GM21717 (cell line): Measurements from ENCODE around the gene XYLB.

Experiments
- ATAC-seq: cut with Tn5 transposase; IDR thresholded peaks from one replicate; pipeline ENCODE4 v1.9.1; 2021; ENCODE audit warnings: mild to moderate bottlenecking, moderate library complexity; ENCODE audit not compliant: unreplicated experiment

Gene XYLB

GRCh38 chr3:38361496-38361895 lies 14.9 kb downstream of the XYLB start:
- ATAC-seq, result no peak

DNA sequence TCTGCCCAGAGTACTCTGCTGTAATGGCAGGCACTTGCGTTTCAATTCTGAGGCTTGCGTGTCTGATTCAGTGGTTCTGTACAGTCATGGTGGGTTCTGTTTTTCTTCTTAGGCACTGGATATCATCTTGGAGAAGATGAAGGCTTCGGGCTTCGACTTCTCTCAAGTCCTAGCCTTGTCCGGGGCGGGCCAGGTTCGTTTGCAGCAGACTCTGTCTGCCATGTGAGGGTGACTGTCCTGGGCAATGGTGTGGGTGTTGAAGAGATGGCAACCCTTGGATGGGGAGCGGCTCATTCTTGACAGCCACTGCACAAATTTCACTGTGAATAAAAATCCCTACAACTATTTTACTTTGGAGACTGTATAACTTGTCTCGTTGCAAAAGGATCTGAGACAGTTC lies 16.2 kb downstream of the XYLB start:
- ATAC-seq, result no peak

DNA sequence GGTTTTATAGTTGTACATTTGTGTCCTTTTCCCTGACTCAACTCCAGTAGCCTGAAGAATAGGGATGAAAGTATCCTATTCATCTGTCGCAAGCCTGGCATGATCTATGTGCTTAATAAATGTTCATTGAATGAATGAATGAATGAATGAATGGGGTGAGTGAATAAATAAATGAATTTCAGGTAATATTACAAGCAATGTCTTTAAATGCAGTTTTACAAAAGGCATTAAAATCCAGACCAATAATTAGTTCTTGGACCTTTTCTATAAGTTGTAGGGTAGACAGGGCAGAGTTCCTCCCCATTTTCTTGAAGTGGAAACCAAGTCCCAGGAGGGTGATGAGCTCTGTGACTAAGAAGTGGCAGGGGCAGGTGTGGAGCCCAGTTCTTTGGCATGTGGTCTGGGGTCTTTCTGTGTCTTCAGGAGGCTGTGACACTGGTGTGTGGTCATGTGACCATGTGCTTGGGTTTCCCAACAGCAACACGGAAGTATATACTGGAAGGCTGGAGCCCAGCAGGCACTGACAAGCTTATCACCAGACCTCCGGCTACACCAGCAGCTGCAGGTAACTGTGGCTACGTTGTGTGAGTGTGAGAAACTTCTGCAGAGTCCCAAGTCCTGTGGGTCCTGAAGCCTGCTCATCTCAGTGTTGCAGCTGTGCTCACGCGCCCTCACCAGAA lies 18.3 kb downstream of the XYLB start:
- no peak for ATAC-seq

DNA sequence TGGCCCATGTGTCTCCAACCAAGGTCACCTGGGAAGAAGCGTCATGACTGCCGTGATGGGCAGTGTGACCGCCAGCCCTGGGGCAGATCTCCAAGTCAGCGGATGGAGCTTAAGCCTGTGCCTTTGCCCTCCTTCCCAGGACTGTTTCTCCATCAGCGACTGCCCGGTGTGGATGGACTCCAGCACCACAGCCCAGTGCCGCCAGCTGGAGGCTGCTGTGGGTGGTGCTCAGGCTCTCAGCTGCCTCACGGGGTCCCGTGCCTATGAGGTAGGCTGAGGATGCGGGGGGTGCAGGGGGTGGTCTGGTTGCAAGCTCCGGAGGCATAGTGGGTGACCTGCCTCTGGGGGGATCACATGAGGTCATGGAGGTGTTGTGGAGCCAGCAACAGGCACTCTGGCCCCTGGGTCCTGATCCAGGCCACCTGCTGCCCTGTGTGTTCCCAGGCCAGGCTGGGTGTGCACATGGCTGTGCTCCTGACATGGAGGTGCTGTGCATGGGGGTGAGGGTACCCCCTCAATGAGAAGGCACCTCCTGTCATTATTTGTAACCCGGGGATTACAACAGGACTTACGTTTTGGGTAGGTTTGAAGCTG lies 19.0 kb downstream of the XYLB start:
- no peak for ATAC-seq

DNA sequence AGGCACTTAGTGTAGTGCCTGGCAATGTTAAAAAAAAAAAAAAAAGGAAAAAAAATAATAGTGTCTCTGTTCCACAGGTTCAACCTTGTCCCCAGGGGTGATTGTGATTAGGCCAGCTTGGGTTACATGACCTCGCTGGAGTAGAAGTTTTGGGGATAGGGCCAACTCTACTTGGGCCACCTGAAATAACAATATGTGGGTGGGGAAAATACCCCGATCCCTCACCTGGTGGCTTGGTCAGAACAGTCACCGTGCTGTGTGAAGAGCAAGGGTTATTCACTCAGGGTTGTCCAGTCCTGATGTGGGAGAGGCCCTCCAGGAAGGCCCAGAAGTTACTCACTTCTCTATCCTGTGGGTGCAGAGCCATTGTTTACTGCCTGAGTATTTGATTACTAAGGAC lies 19.5 kb downstream of the XYLB start:
- ATAC-seq, result no peak

GRCh38 chr3:38367779-38368178 lies 21.2 kb downstream of the XYLB start:
- no peak for ATAC-seq

DNA sequence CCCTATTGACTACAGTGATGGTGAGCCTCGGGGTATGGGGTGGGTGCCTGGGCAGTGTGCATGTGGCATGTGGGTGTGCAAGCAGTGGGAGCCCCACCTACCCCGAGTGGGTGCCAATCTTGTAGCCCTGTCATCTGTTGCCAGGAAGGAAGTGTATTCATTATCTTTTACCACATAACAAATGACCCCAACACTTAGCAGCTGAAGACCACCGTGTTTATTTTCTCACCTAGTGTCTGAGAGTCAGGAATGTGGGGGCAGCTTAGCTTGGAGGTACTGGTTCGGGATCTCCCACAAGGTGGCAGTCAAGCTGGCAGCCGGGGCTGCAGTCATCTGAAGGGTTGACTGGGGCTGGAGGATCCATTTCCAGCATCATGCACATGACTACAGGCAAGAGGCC lies 21.7 kb downstream of the XYLB start:
- ATAC-seq, result no peak

- no peak for ATAC-seq
Measured at GRCh38 chr3:38369186-38369585, 22.6 kb downstream of the XYLB start.

- no peak for ATAC-seq
Measured at GRCh38 chr3:38370149-38370548, 23.6 kb downstream of the XYLB start.

DNA sequence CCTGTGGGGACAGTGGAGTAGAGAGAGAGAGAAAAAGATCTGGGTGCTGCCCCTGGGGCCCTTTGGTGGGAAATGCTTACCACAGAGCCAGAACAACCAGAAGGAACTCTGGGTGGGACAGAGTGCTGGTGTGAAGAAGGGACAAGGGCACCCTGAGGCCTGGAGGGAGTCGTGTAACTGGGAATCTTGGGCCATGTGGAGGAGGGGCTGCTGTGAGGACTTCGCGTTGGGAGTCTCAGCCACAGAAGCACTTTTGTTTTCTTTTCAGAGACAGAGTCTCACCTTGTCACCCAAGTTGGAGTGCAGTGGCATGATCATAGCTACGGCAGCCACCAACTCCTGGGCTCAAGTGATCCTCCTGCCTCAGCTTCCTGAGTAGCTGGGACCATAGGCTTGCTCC lies 24.3 kb downstream of the XYLB start:
- ATAC-seq, result no peak

- ATAC-seq, result no peak
Measured at GRCh38 chr3:38371541-38372213, 25.1 kb downstream of the XYLB start.

DNA sequence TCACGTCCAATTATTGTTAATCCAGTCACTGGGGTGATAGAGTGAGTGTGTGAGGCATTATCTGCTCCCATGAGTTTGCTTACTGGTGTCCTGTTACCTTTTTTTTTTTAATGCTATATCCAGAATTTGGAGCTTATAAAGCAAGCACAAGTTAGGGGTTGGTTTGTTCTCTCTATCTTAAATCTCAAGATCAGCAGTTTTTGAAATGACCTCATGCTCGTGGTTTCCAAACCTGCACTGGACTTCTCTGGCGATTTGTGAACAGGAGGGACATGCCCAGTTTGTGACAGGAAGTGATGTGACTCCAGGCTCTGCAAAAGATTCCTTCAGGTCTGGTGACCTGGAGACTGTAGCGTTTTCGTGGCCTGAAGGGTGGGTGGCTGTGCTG lies 25.6 kb downstream of the XYLB start:
- ATAC-seq, result no peak

- ATAC-seq, result no peak
Measured at GRCh38 chr3:38374221-38374620, 27.6 kb downstream of the XYLB start.

DNA sequence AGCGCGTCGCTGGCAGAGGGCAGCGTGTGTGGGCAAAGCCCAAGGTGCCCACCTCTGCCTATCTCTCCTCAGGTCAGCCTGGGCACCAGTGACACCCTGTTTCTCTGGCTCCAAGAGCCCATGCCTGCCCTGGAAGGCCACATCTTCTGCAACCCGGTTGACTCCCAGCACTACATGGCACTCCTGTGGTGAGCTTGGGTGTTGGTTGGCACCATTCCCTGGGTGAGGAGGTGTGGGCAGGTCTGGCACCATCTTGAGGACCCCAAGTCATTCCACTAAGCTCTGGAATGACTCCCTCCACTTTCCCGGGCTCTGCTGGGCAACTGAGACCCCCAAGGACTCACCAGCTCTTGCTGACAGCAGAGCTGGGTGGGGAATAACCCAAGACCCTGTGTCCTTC lies 28.5 kb downstream of the XYLB start:
- ATAC-seq, result no peak

DNA sequence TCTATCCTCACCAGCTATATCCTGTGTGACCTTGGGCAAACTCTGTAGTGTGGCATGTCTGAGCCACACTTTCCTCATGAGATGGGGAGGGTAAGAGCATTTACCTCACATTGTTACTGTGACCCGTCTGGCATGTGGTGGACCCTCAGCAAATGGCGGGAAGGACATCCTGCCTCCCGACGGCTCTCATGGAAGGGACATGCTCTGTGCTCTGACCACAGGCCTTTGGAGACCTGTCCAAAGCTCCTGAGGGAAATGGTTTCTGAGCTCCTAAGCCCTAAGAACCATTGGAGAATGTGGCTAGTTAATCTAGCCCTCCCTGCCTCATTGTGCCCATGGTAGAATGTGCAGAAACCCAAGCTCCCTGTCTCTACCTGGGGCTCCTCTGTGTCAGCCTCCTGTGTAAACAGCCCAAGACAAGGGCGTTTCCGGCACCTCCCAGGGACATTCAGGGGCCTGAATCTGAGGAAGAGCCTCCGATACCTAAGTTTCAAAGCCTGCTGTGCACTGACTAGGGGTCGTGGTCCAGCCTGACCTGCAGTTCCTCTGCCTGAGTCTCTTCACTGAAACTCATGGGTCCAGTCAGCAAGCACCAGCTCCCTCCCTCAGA lies 29.0 kb downstream of the XYLB start:
- ATAC-seq, result no peak

DNA sequence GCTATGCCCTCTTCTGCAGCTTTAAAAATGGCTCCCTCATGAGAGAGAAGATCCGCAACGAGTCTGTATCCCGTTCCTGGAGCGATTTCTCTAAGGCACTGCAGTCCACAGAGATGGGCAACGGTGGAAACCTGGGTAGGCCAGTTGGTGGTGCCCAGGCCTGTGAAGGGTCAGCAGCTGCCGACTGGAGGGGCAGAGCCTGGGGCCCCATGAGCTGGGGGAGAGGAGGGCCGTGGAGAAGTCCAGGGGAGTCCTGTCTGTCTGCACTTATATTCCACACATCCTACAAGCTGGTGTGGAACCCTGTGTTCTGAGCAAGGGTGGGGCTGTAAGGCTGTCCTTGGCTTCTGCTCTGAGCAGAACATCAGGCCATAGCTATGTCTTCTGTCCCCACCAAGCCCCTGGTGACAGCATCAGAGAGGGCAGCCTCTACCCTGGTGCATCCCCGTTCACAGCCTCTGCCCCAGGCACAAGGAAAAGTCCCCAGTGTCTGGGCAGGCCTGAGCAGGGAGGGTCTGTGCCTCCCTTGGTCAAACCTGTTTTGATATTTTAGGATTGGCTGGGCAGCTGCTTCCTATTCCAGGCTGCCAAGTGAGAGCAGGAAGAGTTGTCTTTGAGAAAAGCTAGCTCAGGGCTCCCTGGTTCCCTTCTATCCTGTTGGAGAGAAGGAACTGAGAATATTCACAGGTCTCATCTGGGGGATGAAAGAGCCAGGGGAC lies 29.7 kb downstream of the XYLB start:
- no peak for ATAC-seq

- no peak for ATAC-seq
Measured at GRCh38 chr3:38379201-38379770, 32.7 kb downstream of the XYLB start.

DNA sequence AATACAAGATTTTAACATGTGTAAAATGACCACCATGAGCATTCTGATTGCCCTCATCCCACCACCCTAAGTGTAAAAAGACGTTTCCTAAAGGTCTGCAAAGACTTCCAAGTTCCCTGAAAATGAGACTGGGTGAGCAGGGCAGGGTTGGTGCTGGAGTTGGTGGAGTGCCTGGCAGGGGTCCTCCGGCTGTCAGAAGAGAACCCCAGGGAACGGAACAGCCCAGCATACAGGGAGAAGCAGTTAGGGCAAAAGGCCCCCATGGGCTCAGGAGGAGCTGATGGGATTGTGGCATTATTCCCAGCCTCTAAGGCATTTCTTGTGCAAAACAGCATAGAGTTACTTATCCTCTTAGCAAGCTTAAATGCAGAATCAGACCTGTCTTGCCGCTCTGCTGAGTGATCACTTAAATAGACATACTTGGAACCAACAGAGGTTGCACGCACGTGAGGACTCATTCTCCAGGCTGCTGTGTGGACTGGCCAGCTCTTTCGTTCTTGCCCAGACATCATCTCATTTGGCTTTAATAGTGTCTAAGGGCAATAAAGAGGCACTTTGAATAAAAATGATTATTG lies 36.0 kb downstream of the XYLB start:
- ATAC-seq, result no peak

GRCh38 chr3:38383156-38383875 lies 36.7 kb downstream of the XYLB start:
- ATAC-seq, result no peak
